IMR-90 (cell line): ENCODE results near the gene PRAMEF33. TPM values are rescaled to one million over a fixed set of nuclear protein-coding genes. Genes with fewer than 3 reads are reported as not detected.
"Not testable (repeated sequence)": the region's sequence is repeated elsewhere in the genome, so short reads cannot be mapped to it uniquely, and the experiment has no call there.

ENCODE experiments used
- ATAC-seq: fragments of 200-7000 bp; cut with Tn5 transposase; 2 replicates; pipeline ENCODE4 v1.9.1; 2020; ENCODE audit warnings: low read depth, mild to moderate bottlenecking, moderate library complexity
- Bru-seq: library from RNA; stranded (reverse); fragments of 400-500 nt; gene quantifications from one replicate; lab custom pipeline; 2021; lab: Mats Ljungman, UMichigan
- BruChase-seq, 2 experiments: library from RNA; stranded (reverse); fragments of 400-500 nt; gene quantifications; one replicate each; lab custom pipeline; 2021; lab: Mats Ljungman, UMichigan
- BruUV-seq: library from RNA; stranded (reverse); fragments of 400-500 nt; replicated peaks from 2 replicates; lab custom pipeline; 2021; lab: Mats Ljungman, UMichigan
- CTCF ChIA-PET: fragments of 300-600 bp; formaldehyde crosslinking; extraction: SDS; loops from one replicate; lab custom pipeline; 2021; ENCODE audit warnings: antibody characterized with exemption; lab: Yijun Ruan, JAX
- POLR2A ChIA-PET: fragments of 300-600 bp; sonication (Branson Sonifier 250); formaldehyde crosslinking; loops from one replicate; lab custom pipeline; 2022; ENCODE audit warnings: antibody characterized with exemption; ENCODE audit not compliant: unreplicated experiment; lab: Charles Lee
- DNase-seq: peaks from one replicate; pipeline ENCODE4 v3.0.0; 2013
- H2AFZ ChIP-seq: replicated peaks from 2 replicates; pipeline ENCODE3; 2013; ENCODE audit warnings: low read length, mild to moderate bottlenecking; ENCODE audit not compliant: poor library complexity
- H2AK5ac ChIP-seq: 2 replicates; pipeline ENCODE4 v1.6.1; 2013; ENCODE audit warnings: low read depth, low read length, inconsistent platforms
- H2AK9ac ChIP-seq: replicated peaks from 2 replicates; pipeline ENCODE3; 2013; ENCODE audit warnings: mild to moderate bottlenecking, low read depth, low read length, moderate library complexity; ENCODE audit not compliant: poor library complexity
- H2BK120ac ChIP-seq: 2 replicates; pipeline ENCODE4 v1.6.1; 2013; ENCODE audit warnings: low read depth, low read length, inconsistent platforms
- H2BK15ac ChIP-seq: 3 replicates; pipeline ENCODE4 v1.6.1; 2013; ENCODE audit warnings: low read depth, low read length, inconsistent platforms
- H2BK20ac ChIP-seq: 2 replicates; pipeline ENCODE4 v1.6.1; 2013; ENCODE audit warnings: low read depth, mild to moderate bottlenecking, inconsistent platforms, low read length, moderate library complexity
- H2BK5ac ChIP-seq: 2 replicates; pipeline ENCODE4 v1.6.1; 2013; ENCODE audit warnings: mild to moderate bottlenecking, low read depth, low read length, inconsistent platforms; ENCODE audit not compliant: poor library complexity, severe bottlenecking
- H3K14ac ChIP-seq: replicated peaks from 2 replicates; pipeline ENCODE4 v1.6.1; 2013; ENCODE audit warnings: low read depth, low read length, inconsistent platforms
- H3K18ac ChIP-seq: 2 replicates; pipeline ENCODE4 v1.6.1; 2013; ENCODE audit warnings: low read depth, low read length, control low read depth
- H3K23ac ChIP-seq: 2 replicates; pipeline ENCODE4 v1.6.1; 2013; ENCODE audit warnings: low read depth, low read length, inconsistent platforms
- H3K27ac ChIP-seq: 2 replicates; pipeline ENCODE4 v1.5.1; 2013; ENCODE audit warnings: mild to moderate bottlenecking, control low read depth, low read length; ENCODE audit not compliant: insufficient read depth
- H3K27me3 ChIP-seq: 2 replicates; pipeline ENCODE4 v1.6.1; 2013; ENCODE audit warnings: low read length; ENCODE audit not compliant: control insufficient read depth, insufficient read depth
- H3K36me3 ChIP-seq: 2 replicates; pipeline ENCODE4 v1.6.1; 2013; ENCODE audit warnings: low read length, mixed read lengths; ENCODE audit not compliant: control insufficient read depth, insufficient read depth
- H3K4ac ChIP-seq: 2 replicates; pipeline ENCODE4 v1.6.1; 2013; ENCODE audit warnings: low read depth, low read length, inconsistent platforms
- H3K4me1 ChIP-seq: 2 replicates; pipeline ENCODE4 v1.6.1; 2013; ENCODE audit warnings: low read length, mixed read lengths; ENCODE audit not compliant: control insufficient read depth, insufficient read depth
- H3K4me2 ChIP-seq: 2 replicates; pipeline ENCODE4 v1.6.1; 2013; ENCODE audit warnings: low read depth, mild to moderate bottlenecking, control low read depth, low read length, moderate library complexity
- H3K4me3 ChIP-seq: 2 replicates; pipeline ENCODE4 v1.5.1; 2013; ENCODE audit warnings: low read depth, mild to moderate bottlenecking, control low read depth, low read length, moderate library complexity; ENCODE audit not compliant: insufficient read depth
- H3K56ac ChIP-seq: 2 replicates; pipeline ENCODE4 v1.6.1; 2013; ENCODE audit warnings: low read length, inconsistent platforms; ENCODE audit not compliant: insufficient read depth; ENCODE audit errors: extremely low read depth
- H3K79me1 ChIP-seq, 2 experiments: 2 replicates each; pipeline ENCODE4 v1.6.1; 2013; ENCODE audit warnings: low read length in 2 of 2, inconsistent platforms in 1 of 2, low read depth in 1 of 2
- H3K9ac ChIP-seq: 2 replicates; pipeline ENCODE4 v1.6.1; 2013; ENCODE audit warnings: low read depth, low read length, control low read depth
- H3K9me1 ChIP-seq: 2 replicates; pipeline ENCODE4 v1.6.1; 2013; ENCODE audit warnings: low read length, inconsistent platforms; ENCODE audit not compliant: insufficient read depth
- H3K9me3 ChIP-seq: 2 replicates; pipeline ENCODE4 v1.6.1; 2013; ENCODE audit warnings: low read length; ENCODE audit not compliant: control insufficient read depth, insufficient read depth
- H4K20me1 ChIP-seq: 2 replicates; pipeline ENCODE4 v1.6.1; 2013; ENCODE audit warnings: low read length, inconsistent platforms; ENCODE audit not compliant: insufficient read depth
- H4K5ac ChIP-seq: 2 replicates; pipeline ENCODE4 v1.6.1; 2013; ENCODE audit warnings: mild to moderate bottlenecking, low read depth, low read length, control low read depth
- H4K8ac ChIP-seq, 2 experiments: 2 replicates each; pipeline ENCODE4 v1.6.1; 2013; ENCODE audit warnings: low read depth in 2 of 2, low read length in 2 of 2, control low read depth in 1 of 2, inconsistent platforms in 1 of 2
- H4K91ac ChIP-seq: 2 replicates; pipeline ENCODE4 v1.6.1; 2013; ENCODE audit warnings: low read depth, low read length, inconsistent platforms; ENCODE audit not compliant: insufficient read depth
- WGBS, 2 experiments: methylation state at CpG; one replicate each; pipeline versions ENCODE4 v1.1.5 to v1.1.7; 2013; ENCODE audit warnings: missing lambda C conversion rate in 2 of 2; ENCODE audit not compliant: insufficient read length in 1 of 2; ENCODE audit errors: extremely low coverage in 2 of 2; 5-methylcytosine and 5-hydroxymethylcytosine counted together
- dilution Hi-C: fragments of 300-500 bp; cut with HindIII; formaldehyde crosslinking; loops from one replicate; pipeline ENCODE4 v1.14.3; 2018; ENCODE audit warnings: low sequenced_read_pairs; ENCODE audit not compliant: unreplicated experiment
- in situ Hi-C: fragments of 300-500 bp; cut with MboI; formaldehyde crosslinking; loops from 3 replicates; pipeline ENCODE4 v1.14.3; 2019; ENCODE audit warnings: low sequenced_read_pairs, inconsistent platforms, mixed read lengths
- intact Hi-C: fragments of 100-400 bp; cut with micrococcal nuclease; formaldehyde crosslinking; loops from 2 replicates; pipeline ENCODE4 v1.10.0; 2022
- long read RNA-seq: library from polyadenylated mRNA; unstranded; transcript quantifications from one replicate; pipeline ENCODE4 v2.0.0, GENCODE V29; 2021; ENCODE audit not compliant: unreplicated experiment
- polyA plus RNA-seq, 3 experiments: library from polyadenylated mRNA; depleted of rRNA; stranded (reverse); fragments of >200 nt; gene quantifications; 2 replicates each; pipeline ENCODE4 v1.2.3, GENCODE V29; 2012; ENCODE audit warnings: low replicate concordance in 1 of 3
- total RNA-seq: library from RNA; depleted of rRNA; stranded (reverse); fragments of >200 nt; gene quantifications from 2 replicates; pipeline ENCODE4 v1.2.3, GENCODE V29; 2012; rRNA removed

PRAMEF33 gene
- total RNA-seq, result not detected in 2 replicates
- polyA plus RNA-seq (2012; rRNA removed), result not detected in 2 replicates
- not detected in 2 replicates for polyA plus RNA-seq (2012; cell fraction: cytosol; rRNA removed)
- not detected in 2 replicates for polyA plus RNA-seq (2012; cell fraction: nucleus; rRNA removed; ENCODE audit: low replicate concordance)
- Bru-seq, nascent RNA, result not detected
- not detected for BruChase-seq, experiment 1, labeled RNA remaining after a 6-hour chase
- BruChase-seq, experiment 2, labeled RNA remaining after a 2-hour chase, result not detected
- long read RNA-seq, result 0 reads

- H3K9me3 ChIP-seq, H3K14ac ChIP-seq, H3K4me2 ChIP-seq, H3K27me3 ChIP-seq, H4K91ac ChIP-seq, intact Hi-C loops, H2AK5ac ChIP-seq, H3K56ac ChIP-seq, H2BK20ac ChIP-seq, in situ Hi-C loops, H2AK9ac ChIP-seq, ATAC-seq, H3K79me1 ChIP-seq, BruUV-seq, H4K20me1 ChIP-seq, DNase-seq, H3K23ac ChIP-seq, H2AFZ ChIP-seq, H2BK15ac ChIP-seq, POLR2A ChIA-PET, H3K36me3 ChIP-seq, H3K9me1 ChIP-seq, H3K18ac ChIP-seq, dilution Hi-C loops, H2BK5ac ChIP-seq, H3K4ac ChIP-seq, H3K4me3 ChIP-seq, H3K4me1 ChIP-seq, CTCF ChIA-PET, H4K8ac ChIP-seq, H2BK120ac ChIP-seq, H4K5ac ChIP-seq, H3K27ac ChIP-seq, H3K9ac ChIP-seq: not testable (repeated sequence)
- no CpG with 5 or more reads among the region's 1 CpG for WGBS, 2 experiments
These were observed at the start of gene PRAMEF33 for GRCh38 chr1:13303239-13303638. Gene PRAMEF33 (plus strand): TSS chr1:13303539. CDS start chr1:13305955, 2,416 bp downstream.

GRCh38 chr1:13253898-13254297 lies 49.4 kb upstream of the PRAMEF33 start, which contains the start of gene PRAMEF5:
Gene PRAMEF5 (plus strand): TSS chr1:13254198. CDS start chr1:13259269, 5,071 bp downstream.
- in situ Hi-C loops, H2AK9ac ChIP-seq, BruUV-seq, H3K18ac ChIP-seq, H2BK5ac ChIP-seq, H4K91ac ChIP-seq, H3K36me3 ChIP-seq, CTCF ChIA-PET, H2AFZ ChIP-seq, H3K9me3 ChIP-seq, H2BK15ac ChIP-seq, dilution Hi-C loops, H3K9me1 ChIP-seq, H3K14ac ChIP-seq, H3K4me1 ChIP-seq, H2AK5ac ChIP-seq, H4K20me1 ChIP-seq, H3K23ac ChIP-seq, H3K4me3 ChIP-seq, H3K56ac ChIP-seq, ATAC-seq, H3K27me3 ChIP-seq, H2BK120ac ChIP-seq, H3K4me2 ChIP-seq, H4K5ac ChIP-seq, DNase-seq, H3K4ac ChIP-seq, H4K8ac ChIP-seq, H3K79me1 ChIP-seq, H3K27ac ChIP-seq, H2BK20ac ChIP-seq, POLR2A ChIA-PET, H3K9ac ChIP-seq, intact Hi-C loops: not testable (repeated sequence)
- no CpG with 5 or more reads among the region's 5 CpGs for WGBS, 2 experiments
